Measurements from ENCODE around the gene RSBN1. TPM values are rescaled to one million over a fixed set of nuclear protein-coding genes. Genes with fewer than 3 reads are reported as not detected.

RSBN1 gene
- total RNA-seq, 4 donors from 2014 or later = 17.1 to 29.1 (median 22.2) TPM

GRCh38 chr1:113780374-113781146 lies 31.7 kb downstream of the RSBN1 start:
- Histone ChIP-seq H3K9me3 (no peaks in the 10 kb centered on the region), H3K4me1 (peaks cover 30% of the 10 kb centered on the region), H3K27ac (no peak overlapping the region), H3K27me3 (no peaks in the 10 kb centered on the region), H3K36me3 (peaks cover 14% of the 10 kb centered on the region), H3K4me3 (no peak overlapping the region)
- 76% methylated on average over 5 of the region's 5 CpGs for WGBS
- DNase-seq (ENCODE audit: low spot score in 2 of 2) = no peak
- TF ChIP-seq POLR2AphosphoS5 (IDR thresholded peaks at IDR 0.05) = no peak
- TF ChIP-seq EP300 (IDR thresholded peaks at IDR 0.05) = no peak
- TF ChIP-seq, protein P1, sequence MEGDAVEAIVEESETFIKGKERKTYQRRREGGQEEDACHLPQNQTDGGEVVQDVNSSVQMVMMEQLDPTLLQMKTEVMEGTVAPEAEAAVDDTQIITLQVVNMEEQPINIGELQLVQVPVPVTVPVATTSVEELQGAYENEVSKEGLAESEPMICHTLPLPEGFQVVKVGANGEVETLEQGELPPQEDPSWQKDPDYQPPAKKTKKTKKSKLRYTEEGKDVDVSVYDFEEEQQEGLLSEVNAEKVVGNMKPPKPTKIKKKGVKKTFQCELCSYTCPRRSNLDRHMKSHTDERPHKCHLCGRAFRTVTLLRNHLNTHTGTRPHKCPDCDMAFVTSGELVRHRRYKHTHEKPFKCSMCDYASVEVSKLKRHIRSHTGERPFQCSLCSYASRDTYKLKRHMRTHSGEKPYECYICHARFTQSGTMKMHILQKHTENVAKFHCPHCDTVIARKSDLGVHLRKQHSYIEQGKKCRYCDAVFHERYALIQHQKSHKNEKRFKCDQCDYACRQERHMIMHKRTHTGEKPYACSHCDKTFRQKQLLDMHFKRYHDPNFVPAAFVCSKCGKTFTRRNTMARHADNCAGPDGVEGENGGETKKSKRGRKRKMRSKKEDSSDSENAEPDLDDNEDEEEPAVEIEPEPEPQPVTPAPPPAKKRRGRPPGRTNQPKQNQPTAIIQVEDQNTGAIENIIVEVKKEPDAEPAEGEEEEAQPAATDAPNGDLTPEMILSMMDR (IDR thresholded peaks at IDR 0.05) = no peak
- TF ChIP-seq POLR2A (IDR thresholded peaks at IDR 0.05) = no peak

DNA sequence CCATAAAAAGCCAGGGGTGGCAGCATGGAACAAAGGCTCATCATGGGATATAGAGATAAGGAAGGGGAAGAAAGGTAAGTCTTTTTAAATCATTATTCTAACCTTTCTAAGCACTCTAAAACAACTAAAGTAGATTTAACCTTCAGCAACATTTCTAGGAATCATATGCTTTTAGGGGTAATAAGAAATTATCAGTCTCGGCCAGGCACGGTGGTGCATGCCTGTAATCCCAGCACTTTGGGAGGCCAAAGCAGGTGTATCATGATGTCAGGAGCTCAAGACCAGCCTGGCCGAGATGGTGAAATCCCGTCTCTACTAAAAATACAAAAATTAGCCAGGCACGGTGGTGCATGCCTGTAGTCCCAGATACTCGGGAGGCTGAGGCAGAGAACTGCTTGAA lies 32.7 kb downstream of the RSBN1 start:
- Histone ChIP-seq H3K27me3 (no peaks in the 10 kb centered on the region), H3K9me3 (no peaks in the 10 kb centered on the region), H3K27ac (no peak overlapping the region), H3K36me3 (peaks cover 22% of the 10 kb centered on the region), H3K4me3 (no peak overlapping the region), H3K4me1 (peaks cover 28% of the 10 kb centered on the region)
- DNase-seq (ENCODE audit: low spot score in 2 of 2) = no peak
- TF ChIP-seq EP300 (IDR thresholded peaks at IDR 0.05) (no peak), POLR2AphosphoS5 (IDR thresholded peaks at IDR 0.05) (no peak), POLR2A (IDR thresholded peaks at IDR 0.05) (no peak)
- TF ChIP-seq, protein P1 (IDR thresholded peaks at IDR 0.05) = no peak
- 97% methylated on average over 6 of the region's 6 CpGs for WGBS

GRCh38 chr1:113777561-113777960 lies 34.7 kb downstream of the RSBN1 start:
- Histone ChIP-seq H3K4me1 (peaks cover 8% of the 10 kb centered on the region), H3K36me3 (peaks cover 33% of the 10 kb centered on the region), H3K4me3 (no peak overlapping the region), H3K27me3 (no peaks in the 10 kb centered on the region), H3K9me3 (no peaks in the 10 kb centered on the region), H3K27ac (no peak overlapping the region)
- no peak for DNase-seq (ENCODE audit: low spot score in 2 of 2)
- TF ChIP-seq POLR2A (IDR thresholded peaks at IDR 0.05) (no peak), POLR2AphosphoS5 (IDR thresholded peaks at IDR 0.05) (no peak), EP300 (IDR thresholded peaks at IDR 0.05) (no peak)
- TF ChIP-seq, protein P1 (IDR thresholded peaks at IDR 0.05) = no peak
- whole genome bisulfite sequencing = 95% methylated on average over 4 of the region's 4 CpGs

DNA sequence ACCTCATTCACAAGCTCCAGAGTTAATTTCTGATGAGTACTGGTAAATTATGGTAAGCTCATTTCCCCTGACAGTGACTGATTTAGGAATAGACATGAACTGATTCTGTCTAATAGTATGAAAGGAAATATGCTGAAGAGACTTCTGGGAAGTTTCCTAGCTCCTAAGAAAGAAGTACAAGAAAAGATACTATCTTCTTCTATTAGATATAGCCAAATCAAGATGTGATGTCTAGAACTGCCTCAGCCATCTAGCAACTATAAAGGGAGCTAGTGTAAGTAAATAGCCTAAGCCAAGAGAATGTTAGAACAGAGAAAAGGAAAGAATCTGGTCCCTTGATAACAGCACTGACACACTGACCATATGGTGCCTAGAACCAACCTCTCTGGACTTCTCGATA lies 42.2 kb downstream of the RSBN1 start:
- TF ChIP-seq POLR2A (IDR thresholded peaks at IDR 0.05) (no peak), POLR2AphosphoS5 (IDR thresholded peaks at IDR 0.05) (no peak), EP300 (IDR thresholded peaks at IDR 0.05) (no peak)
- TF ChIP-seq, protein P1 (IDR thresholded peaks at IDR 0.05) = no peak
- peaks cover 42% of the 10 kb centered on the region for H3K36me3 ChIP-seq
- no peak overlapping the region for H3K27ac ChIP-seq
- 89% methylated on average over 1 of the region's 1 CpG for WGBS
- H3K27me3 ChIP-seq = no peaks in the 10 kb centered on the region
- no peak for DNase-seq (ENCODE audit: low spot score in 2 of 2)
- peaks cover 13% of the 10 kb centered on the region for H3K4me1 ChIP-seq
- H3K9me3 ChIP-seq = no peaks in the 10 kb centered on the region
- no peak overlapping the region for H3K4me3 ChIP-seq

DNA sequence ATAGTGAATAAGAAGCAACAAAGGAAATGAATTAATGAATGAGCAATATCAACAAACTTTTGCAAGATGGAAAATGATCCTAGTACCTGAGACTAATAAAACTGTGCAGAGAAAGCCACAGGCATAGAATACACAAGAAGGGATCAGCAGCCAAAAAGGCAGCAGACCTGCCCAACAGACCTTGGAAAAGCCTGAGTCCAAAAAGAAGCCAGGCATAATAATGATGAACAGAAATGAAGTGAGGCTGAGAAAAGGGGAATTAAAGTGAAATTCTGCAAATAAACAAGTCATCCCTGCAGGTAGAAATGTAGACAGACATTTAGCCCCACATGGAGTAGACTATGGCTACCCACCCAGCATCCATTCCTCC lies 42.7 kb downstream of the RSBN1 start:
- no peak for TF ChIP-seq POLR2A (IDR thresholded peaks at IDR 0.05)
- TF ChIP-seq EP300 (IDR thresholded peaks at IDR 0.05) = no peak
- no peak for TF ChIP-seq POLR2AphosphoS5 (IDR thresholded peaks at IDR 0.05)
- TF ChIP-seq, protein P1 (IDR thresholded peaks at IDR 0.05) = no peak
- no peak for DNase-seq (ENCODE audit: low spot score in 2 of 2)
- Histone ChIP-seq H3K4me3 (no peak overlapping the region), H3K27ac (no peak overlapping the region), H3K9me3 (no peaks in the 10 kb centered on the region), H3K4me1 (peaks cover 13% of the 10 kb centered on the region), H3K36me3 (peaks cover 40% of the 10 kb centered on the region), H3K27me3 (no peaks in the 10 kb centered on the region)
